PC-9 (cell line): ENCODE data around the gene KLRK1.

Experiments used
- CTCF ChIP-seq: fragments of 200-600 bp; sonication (generic); conservative IDR thresholded peaks from 2 replicates; pipeline ENCODE4 v1.6.1; 2017; ENCODE audit warnings: mixed run types, antibody characterized with exemption, mild to moderate bottlenecking, moderate library complexity
- EZH2 ChIP-seq: fragments of 200-600 bp; sonication (generic); IDR thresholded peaks from 2 replicates; pipeline ENCODE4 v1.8.0; 2017; ENCODE audit warnings: antibody characterized with exemption, low read depth

- TF ChIP-seq CTCF = no peak
- no peak for TF ChIP-seq EZH2
Observed at GRCh38 chr12:10339053-10339840, 50.6 kb downstream of the KLRK1 start.
